GM21576 (cell line): ENCODE measurements around the gene C7orf57.
A peak's percentile ranks its signal among the peaks of the same experiment; 100 is the strongest.

Source experiments
- ATAC-seq: cut with Tn5 transposase; IDR thresholded peaks from one replicate; pipeline ENCODE4 v1.9.1; 2021; ENCODE audit warnings: mild to moderate bottlenecking, moderate library complexity; ENCODE audit not compliant: unreplicated experiment

The C7orf57 gene

DNA sequence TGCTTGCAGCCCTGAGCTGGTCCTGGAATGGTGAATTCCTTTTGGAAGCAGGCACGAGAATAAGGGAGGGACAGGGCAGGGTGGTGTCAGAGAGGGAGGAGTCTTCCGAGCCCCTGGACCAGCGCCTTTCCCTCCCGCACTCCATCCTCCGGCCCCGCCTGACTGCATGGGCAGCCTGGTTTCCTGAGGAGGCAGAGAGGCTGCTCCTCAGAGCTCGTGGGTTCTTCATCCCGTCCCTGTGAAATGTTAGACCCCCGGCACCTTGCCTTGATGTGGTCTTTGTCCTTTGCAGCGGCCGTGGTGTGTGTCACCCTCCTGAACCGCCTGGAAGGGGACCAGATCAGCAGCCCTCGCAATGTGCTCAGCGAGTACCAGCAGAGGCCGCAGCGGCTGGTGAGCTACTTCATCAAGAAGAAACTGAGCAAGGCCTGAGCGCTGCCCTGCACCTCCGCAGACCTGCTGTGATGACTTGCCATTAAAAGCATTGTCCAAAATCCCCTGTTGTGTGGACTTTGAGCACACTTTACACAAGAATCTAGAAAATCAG is 72.7 kb downstream of the C7orf57 start:
- no peak for ATAC-seq

- ATAC-seq, result no peak
These were observed 73.9 kb downstream of the C7orf57 start for GRCh38 chr7:48108959-48109847.

DNA sequence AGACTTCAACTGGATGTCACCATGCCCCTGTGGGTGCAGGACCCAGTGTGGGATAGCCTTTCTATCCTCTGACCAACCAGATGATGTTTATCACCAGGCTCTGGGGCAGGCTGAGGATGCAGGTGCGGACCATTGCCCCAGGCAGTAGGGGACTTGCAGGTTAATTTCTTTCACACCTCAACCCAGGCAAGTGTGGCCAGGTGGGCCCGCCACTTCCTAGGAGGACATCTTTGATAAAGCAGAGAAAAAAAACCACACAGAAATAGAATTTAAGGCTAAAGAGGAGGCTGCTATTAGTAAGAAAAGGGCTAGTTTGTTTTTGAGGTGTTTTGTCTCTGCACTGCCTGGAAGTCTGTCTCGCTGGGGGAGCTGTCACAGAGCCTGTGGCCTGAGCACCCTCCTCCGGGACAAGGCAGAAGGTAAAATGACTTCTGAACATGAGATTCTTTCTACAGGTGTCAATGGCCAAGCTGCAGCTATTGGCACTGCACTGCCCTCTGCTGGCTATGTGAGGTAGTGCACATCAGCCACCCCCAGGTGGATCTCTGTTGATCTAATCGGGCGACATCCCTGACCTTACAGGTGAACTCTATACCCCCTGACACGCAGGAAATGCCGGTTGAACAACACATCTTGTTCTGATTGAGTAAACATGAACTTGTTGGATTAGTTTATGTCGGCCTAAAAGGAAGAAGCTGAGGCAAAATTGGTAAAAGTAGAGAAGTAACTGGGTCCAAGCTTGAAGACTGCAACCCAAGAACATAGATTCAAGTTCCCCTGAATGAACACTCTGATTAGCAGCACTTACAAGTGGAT is 74.7 kb downstream of the C7orf57 start:
- ATAC-seq, result peak; percentile 84

GRCh38 chr7:48110868-48111267 is 75.5 kb downstream of the C7orf57 start:
- no peak for ATAC-seq
